Lower leg skin (tissue), 4 donors: ENCODE measurements around the gene NAPA. TPM values are rescaled to one million over a fixed set of nuclear protein-coding genes. Genes with fewer than 3 reads are reported as not detected.

ENCODE experiments used
- DNase-seq, 2 donors: peaks; one replicate each; pipeline ENCODE4 v3.0.0-alpha.2; 2019; ENCODE audit warnings: low spot score in 2 of 2
- H3K4me3 ChIP-seq: fragments of 200-600 bp; sonication (generic); 2 replicates; pipeline ENCODE4 v1.5.1; 2017; ENCODE audit warnings: mild to moderate bottlenecking, low read depth; ENCODE audit not compliant: poor library complexity, severe bottlenecking
- CTCF ChIP-seq, 3 donors: fragments of 450-650 bp; IDR thresholded peaks; one replicate each; pipeline ENCODE4 v1.5.1; 2016; ENCODE audit warnings: antibody characterized with exemption in 3 of 3, mild to moderate bottlenecking in 3 of 3, moderate library complexity in 2 of 3
- POLR2A ChIP-seq, 2 donors: fragments of 450-650 bp; IDR thresholded peaks; one replicate each; pipeline ENCODE4 v1.6.1; 2016 to 2017; ENCODE audit warnings: antibody characterized with exemption in 2 of 2, mild to moderate bottlenecking in 1 of 2, moderate library complexity in 1 of 2
- WGBS, 2 donors: methylation state at CpG; one replicate each; pipeline ENCODE4 v1.1.5; 2018; 5-methylcytosine and 5-hydroxymethylcytosine counted together
- intact Hi-C: fragments of 100-400 bp; cut with DNase I; formaldehyde crosslinking; loops from one replicate; pipeline ENCODE4 v1.15.0; 2023; ENCODE audit warnings: low total_unique reads
- total RNA-seq, 4 donors: library from RNA; depleted of rRNA; stranded (reverse); fragments of >200 nt; gene quantifications; one replicate each; pipeline ENCODE4 v1.1.0, GENCODE V29; 2016

The NAPA gene
- total RNA-seq, 4 donors from 2014 or later, result 182 to 344 (median 221) TPM

- intact Hi-C loops, result no loop called here
- TF ChIP-seq CTCF (IDR thresholded peaks at IDR 0.05) (no peak), POLR2A (IDR thresholded peaks at IDR 0.05) (no peak)
- DNase-seq, result no peak
- no peak overlapping the region for H3K4me3 ChIP-seq
- 38 to 43% methylated on average over 9 of the region's 9 CpGs for whole genome bisulfite sequencing, 2 donors
Observed at GRCh38 chr19:47467914-47468313, 46.9 kb downstream of the NAPA start.

- DNase-seq, result no peak
- 82 to 89% methylated on average over 27 of the region's 27 CpGs for WGBS, 2 donors
Observed at GRCh38 chr19:47465957-47466356, 48.9 kb downstream of the NAPA start.

GRCh38 chr19:47464675-47465419 is 50.0 kb downstream of the NAPA start:
- intact Hi-C loops, result no loop called here
- H3K4me3 ChIP-seq, result no peak overlapping the region
- no peak for DNase-seq
- TF ChIP-seq POLR2A (IDR thresholded peaks at IDR 0.05) (no peak), CTCF (IDR thresholded peaks at IDR 0.05) (no peak)
- WGBS, 2 donors, result 59 to 62% methylated on average over 10 of the region's 10 CpGs

More at GRCh38 chr19:47465957-47466356, 48.9 kb downstream of the NAPA start:
- no peak for TF ChIP-seq POLR2A (IDR thresholded peaks at IDR 0.05)
- TF ChIP-seq CTCF (IDR thresholded peaks at IDR 0.05), result no peak
- intact Hi-C loops, result no loop called here
- H3K4me3 ChIP-seq, result no peak overlapping the region

- 84 to 86% methylated on average over 5 of the region's 5 CpGs for WGBS, 2 donors
- no peak for TF ChIP-seq CTCF (IDR thresholded peaks at IDR 0.05)
- TF ChIP-seq POLR2A (IDR thresholded peaks at IDR 0.05), result no peak
Observed at GRCh38 chr19:47461876-47462275, 53.0 kb downstream of the NAPA start.

GRCh38 chr19:47459477-47459876 is 55.4 kb downstream of the NAPA start:
- intact Hi-C loops, result no loop called here
- TF ChIP-seq CTCF (IDR thresholded peaks at IDR 0.05) (no peak), POLR2A (IDR thresholded peaks at IDR 0.05) (no peak)
- 83 to 88% methylated on average over 14 of the region's 14 CpGs for WGBS, 2 donors
- no peak overlapping the region for H3K4me3 ChIP-seq
- no peak for DNase-seq

More at GRCh38 chr19:47461876-47462275, 53.0 kb downstream of the NAPA start:
- H3K4me3 ChIP-seq, result no peak overlapping the region
- no peak for DNase-seq
- intact Hi-C loops, result no loop called here

- H3K4me3 ChIP-seq, result no peak overlapping the region
- DNase-seq, result no peak
- 23 to 33% methylated on average over 5 of the region's 5 CpGs for WGBS, 2 donors
- intact Hi-C loops, result no loop called here
- no peak for TF ChIP-seq CTCF (IDR thresholded peaks at IDR 0.05)
- TF ChIP-seq POLR2A (IDR thresholded peaks at IDR 0.05), result no peak
Observed at GRCh38 chr19:47458672-47459071, 56.2 kb downstream of the NAPA start.
